HL-60 (cell line): ENCODE results near the gene KIF3A.
A peak's percentile ranks its signal among the peaks of the same experiment; 100 is the strongest.

ENCODE experiments used
- DNase-seq, 2 experiments: peaks; one replicate each; pipeline ENCODE4 v3.0.0-alpha.2; 2010 to 2020; ENCODE audit warnings: low read depth in 1 of 2, low spot score in 1 of 2
- H3K27ac ChIP-seq: fragments of 250-450 bp; sonication (Bioruptor Pico); replicated peaks from 2 replicates; pipeline ENCODE4 v1.5.1; 2020; ENCODE audit warnings: mild to moderate bottlenecking, moderate library complexity
- H3K27me3 ChIP-seq: fragments of 250-450 bp; sonication (Bioruptor Pico); 2 replicates; pipeline ENCODE4 v1.5.1; 2021; ENCODE audit warnings: mild to moderate bottlenecking, moderate library complexity; ENCODE audit not compliant: insufficient read depth, poor library complexity, severe bottlenecking
- H3K4me3 ChIP-seq: replicated peaks from 2 replicates; pipeline ENCODE4 v1.5.1; 2011; ENCODE audit warnings: mild to moderate bottlenecking, control low read depth, low read length; ENCODE audit not compliant: insufficient read depth
- GABPA ChIP-seq: IDR thresholded peaks from 2 replicates; pipeline ENCODE4 v1.6.1; 2012; ENCODE audit warnings: low read depth
- POLR2AphosphoS5 ChIP-seq: IDR thresholded peaks from 2 replicates; pipeline ENCODE4 v1.6.1; 2012; ENCODE audit warnings: low read depth
- SPI1 ChIP-seq: IDR thresholded peaks from 2 replicates; pipeline ENCODE4 v1.6.1; 2012; ENCODE audit warnings: low read depth, mild to moderate bottlenecking, borderline replicate concordance
- TF ChIP-seq, protein P1 (sequence below): IDR thresholded peaks from 2 replicates; pipeline ENCODE4 v1.6.1; 2012; ENCODE audit warnings: low read depth; ENCODE audit not compliant: insufficient replicate concordance
- TF ChIP-seq, protein P2 (sequence below): IDR thresholded peaks from one replicate; pipeline ENCODE4 v1.5.1; 2011; ENCODE audit warnings: low read length, control low read depth, inconsistent platforms; ENCODE audit not compliant: insufficient read depth

Gene KIF3A

DNA sequence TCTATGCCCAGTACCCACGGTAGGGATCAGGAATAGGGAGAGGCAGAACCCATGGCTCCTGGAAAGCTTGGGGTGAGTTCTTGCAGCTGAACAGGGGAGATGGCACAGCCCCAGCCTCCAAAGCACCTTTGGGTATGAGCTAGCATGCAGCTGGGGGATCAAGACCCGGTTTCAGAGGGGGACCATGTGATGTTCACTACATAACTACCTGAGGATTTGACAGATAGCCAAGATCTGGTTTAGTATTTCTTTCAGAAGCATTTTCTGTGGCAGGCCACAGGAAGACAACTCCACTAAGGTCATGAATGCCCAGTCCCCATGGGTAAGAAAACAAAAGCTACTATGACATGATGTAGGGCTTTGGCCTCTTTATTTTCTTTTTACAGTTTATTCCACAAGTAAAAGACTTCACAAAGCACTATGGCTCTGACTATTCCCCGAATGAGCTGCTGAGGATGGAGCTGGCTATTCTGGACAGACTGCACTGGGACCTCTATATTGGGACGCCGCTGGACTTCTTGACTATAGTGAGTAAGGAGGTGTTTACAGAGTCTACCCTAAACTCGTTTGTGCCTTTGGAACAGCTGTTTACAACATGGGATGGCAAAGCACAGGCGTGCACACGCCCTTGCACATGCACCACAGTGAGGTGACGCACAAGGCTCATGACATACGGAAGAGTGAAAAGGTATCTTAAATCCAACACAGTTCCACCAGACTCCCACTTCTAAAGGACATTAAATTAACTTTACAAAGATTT is 13.3 kb upstream of the KIF3A start:
- no peak overlapping the region for H3K4me3 ChIP-seq
- H3K27ac ChIP-seq: no peak overlapping the region
- TF ChIP-seq, protein P1, sequence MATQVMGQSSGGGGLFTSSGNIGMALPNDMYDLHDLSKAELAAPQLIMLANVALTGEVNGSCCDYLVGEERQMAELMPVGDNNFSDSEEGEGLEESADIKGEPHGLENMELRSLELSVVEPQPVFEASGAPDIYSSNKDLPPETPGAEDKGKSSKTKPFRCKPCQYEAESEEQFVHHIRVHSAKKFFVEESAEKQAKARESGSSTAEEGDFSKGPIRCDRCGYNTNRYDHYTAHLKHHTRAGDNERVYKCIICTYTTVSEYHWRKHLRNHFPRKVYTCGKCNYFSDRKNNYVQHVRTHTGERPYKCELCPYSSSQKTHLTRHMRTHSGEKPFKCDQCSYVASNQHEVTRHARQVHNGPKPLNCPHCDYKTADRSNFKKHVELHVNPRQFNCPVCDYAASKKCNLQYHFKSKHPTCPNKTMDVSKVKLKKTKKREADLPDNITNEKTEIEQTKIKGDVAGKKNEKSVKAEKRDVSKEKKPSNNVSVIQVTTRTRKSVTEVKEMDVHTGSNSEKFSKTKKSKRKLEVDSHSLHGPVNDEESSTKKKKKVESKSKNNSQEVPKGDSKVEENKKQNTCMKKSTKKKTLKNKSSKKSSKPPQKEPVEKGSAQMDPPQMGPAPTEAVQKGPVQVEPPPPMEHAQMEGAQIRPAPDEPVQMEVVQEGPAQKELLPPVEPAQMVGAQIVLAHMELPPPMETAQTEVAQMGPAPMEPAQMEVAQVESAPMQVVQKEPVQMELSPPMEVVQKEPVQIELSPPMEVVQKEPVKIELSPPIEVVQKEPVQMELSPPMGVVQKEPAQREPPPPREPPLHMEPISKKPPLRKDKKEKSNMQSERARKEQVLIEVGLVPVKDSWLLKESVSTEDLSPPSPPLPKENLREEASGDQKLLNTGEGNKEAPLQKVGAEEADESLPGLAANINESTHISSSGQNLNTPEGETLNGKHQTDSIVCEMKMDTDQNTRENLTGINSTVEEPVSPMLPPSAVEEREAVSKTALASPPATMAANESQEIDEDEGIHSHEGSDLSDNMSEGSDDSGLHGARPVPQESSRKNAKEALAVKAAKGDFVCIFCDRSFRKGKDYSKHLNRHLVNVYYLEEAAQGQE: no peak
- TF ChIP-seq POLR2AphosphoS5 (no peak), SPI1 (no peak)
- TF ChIP-seq, protein P2, sequence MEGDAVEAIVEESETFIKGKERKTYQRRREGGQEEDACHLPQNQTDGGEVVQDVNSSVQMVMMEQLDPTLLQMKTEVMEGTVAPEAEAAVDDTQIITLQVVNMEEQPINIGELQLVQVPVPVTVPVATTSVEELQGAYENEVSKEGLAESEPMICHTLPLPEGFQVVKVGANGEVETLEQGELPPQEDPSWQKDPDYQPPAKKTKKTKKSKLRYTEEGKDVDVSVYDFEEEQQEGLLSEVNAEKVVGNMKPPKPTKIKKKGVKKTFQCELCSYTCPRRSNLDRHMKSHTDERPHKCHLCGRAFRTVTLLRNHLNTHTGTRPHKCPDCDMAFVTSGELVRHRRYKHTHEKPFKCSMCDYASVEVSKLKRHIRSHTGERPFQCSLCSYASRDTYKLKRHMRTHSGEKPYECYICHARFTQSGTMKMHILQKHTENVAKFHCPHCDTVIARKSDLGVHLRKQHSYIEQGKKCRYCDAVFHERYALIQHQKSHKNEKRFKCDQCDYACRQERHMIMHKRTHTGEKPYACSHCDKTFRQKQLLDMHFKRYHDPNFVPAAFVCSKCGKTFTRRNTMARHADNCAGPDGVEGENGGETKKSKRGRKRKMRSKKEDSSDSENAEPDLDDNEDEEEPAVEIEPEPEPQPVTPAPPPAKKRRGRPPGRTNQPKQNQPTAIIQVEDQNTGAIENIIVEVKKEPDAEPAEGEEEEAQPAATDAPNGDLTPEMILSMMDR: no peak
- DNase-seq: no peak
- no peaks in the 10 kb centered on the region for H3K27me3 ChIP-seq

DNA sequence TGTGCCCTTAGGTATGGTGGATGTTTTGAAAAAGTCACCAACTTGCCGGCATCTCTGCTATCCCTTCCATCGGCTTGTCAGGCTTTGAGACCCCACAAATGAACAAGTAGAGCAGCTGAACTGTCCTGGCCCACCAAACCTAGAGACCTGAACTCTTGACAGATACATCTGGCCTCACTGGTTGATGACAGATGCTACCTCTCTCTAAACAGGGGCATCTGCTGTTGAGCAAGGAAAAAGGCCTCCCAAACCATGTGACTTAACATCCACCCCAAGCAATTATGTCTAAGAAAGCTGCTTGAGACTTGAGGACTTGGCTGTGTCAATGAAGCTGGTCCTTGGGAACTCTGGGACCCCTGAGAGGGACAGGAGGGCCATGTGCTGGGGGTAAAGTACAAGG is 12.2 kb upstream of the KIF3A start:
- Histone ChIP-seq H3K27me3 (no peaks in the 10 kb centered on the region), H3K4me3 (no peak overlapping the region), H3K27ac (no peak overlapping the region)
- no peak for DNase-seq
- no peak for TF ChIP-seq POLR2AphosphoS5
- no peak for TF ChIP-seq GABPA
- no peak for TF ChIP-seq SPI1
- TF ChIP-seq, protein P2: no peak
- TF ChIP-seq, protein P1: no peak

DNA sequence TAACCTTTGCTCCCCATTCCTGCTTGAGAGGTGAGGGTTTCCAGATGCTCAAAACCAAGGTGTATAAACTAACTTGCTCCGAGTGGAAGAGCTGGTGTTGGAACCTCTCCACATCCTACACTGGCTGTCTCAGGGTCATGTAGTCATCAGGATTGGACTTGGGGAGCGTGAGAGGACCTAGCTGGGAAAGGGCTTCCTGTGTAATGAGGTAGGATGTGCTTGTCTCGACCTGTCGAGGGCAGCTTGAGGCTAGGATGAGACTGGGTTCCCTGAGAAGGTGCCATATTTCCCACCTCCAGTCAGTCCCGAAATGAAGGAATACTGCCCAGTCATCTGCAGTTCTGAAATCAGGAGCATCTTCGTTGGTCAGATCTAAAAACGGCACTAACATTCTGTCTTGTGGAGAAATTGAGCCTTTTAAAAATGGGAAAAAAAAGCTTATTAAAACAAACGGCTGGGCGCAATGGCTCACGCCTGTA is 11.2 kb upstream of the KIF3A start:
- DNase-seq: no peak
- Histone ChIP-seq H3K27ac (no peak overlapping the region), H3K4me3 (no peak overlapping the region), H3K27me3 (no peaks in the 10 kb centered on the region)
- TF ChIP-seq SPI1: no peak
- no peak for TF ChIP-seq POLR2AphosphoS5

DNA sequence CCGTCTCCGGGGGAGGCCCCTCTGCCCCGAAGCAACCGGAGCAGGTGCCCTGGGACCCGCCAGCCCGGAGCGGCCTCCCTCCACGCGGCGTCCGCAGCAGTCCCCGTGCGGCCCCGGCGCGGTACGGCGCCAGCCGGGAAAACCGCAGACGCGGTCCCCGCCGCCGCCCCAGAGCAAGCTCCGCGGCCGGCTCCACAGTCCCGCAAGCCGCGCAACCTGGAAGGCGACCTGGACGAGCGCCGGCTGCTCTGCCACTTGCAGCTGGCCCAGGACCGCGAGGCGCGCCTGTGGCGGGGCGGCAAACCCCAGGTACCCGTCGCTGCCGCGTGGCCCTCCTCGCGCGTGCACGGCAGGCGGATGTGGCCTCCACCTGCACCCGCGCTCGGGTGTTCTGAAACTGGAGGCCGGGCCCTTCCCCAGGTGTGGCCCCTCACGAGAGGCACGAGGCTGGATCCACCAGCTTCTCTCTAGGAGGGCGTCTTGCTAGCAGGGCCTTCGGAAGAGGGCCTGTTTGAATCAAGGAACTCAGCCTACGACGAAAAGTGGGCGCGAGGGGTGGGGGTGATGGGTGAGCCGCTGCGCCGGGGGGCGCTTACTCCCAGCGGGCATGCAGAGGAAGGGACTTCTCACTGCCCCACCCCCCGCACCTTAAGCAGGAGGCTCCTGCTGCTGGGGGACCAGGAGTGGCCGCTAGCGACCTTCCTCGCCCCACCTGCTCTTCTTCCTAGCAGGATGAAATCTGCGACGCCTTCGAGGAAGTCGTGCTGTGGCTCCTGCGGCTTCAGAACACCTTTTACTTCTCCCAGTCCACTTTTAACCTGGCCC is 10.5 kb upstream of the KIF3A start:
- TF ChIP-seq, protein P1: no peak
- TF ChIP-seq, protein P2: no peak
- no peak for TF ChIP-seq SPI1
- TF ChIP-seq GABPA: no peak
- TF ChIP-seq POLR2AphosphoS5: no peak
- H3K27me3 ChIP-seq: no peaks in the 10 kb centered on the region
- 0 out of 2 replicates have a peak overlapping the region, but pooled peaks have one; percentile 23 for H3K4me3 ChIP-seq
- no peak for DNase-seq
- no peak overlapping the region for H3K27ac ChIP-seq
